Eye (tissue), 1 donor: ENCODE measurements around the gene NEURL4.
A peak's percentile ranks its signal among the peaks of the same experiment; 100 is the strongest.
"Not testable (repeated sequence)": the region's sequence is repeated elsewhere in the genome, so short reads cannot be mapped to it uniquely, and the experiment has no call there.

Experiments
- DNase-seq: peaks from one replicate; pipeline ENCODE4 v3.0.0-alpha.2; 2015

NEURL4 gene

GRCh38 chr17:7346761-7347614, 17.9 kb upstream of the NEURL4 start:
- DNase-seq: no peak

DNA sequence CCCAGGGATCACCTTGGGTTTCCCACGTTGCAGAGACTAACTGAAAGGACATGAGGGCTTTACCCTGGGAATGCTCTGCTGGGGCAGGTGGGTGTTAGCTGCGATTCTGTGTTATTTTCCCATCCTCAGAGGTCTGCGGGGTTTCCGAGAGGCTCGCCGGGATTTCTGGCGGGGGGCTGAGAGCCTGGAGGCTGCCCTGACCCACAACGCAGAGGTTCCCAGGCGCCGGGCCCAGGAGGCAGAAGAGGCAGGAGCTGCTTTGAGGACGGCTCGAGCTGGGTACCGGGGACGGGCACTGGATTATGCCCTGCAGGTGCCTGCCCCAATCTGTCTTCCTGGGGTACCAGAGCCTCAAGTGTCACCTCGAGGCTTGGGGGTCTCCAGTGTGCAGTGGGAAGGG, 14.1 kb upstream of the NEURL4 start:
- no peak for DNase-seq

- DNase-seq: no peak
Measured at GRCh38 chr17:7341842-7342241, 12.7 kb upstream of the NEURL4 start.

DNA sequence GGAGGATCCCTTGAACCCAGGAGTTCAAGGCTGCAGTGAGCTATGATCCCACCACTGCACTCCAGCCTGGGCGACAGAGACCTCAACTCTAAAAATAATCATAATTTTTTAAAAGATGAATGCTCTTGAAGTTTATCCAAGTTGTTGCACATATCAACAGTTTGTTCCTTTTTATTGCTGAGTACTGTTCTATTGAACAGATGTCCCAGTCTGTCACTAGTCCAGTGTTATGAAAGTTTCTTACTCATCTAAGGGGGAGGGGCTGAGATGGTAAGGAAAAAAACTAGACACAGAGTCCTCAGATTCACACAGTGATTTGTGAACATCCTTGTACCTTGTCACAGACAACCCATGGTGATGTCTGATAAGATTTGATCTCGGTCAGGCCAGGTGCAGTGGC, 11.0 kb upstream of the NEURL4 start:
- DNase-seq: no peak

DNA sequence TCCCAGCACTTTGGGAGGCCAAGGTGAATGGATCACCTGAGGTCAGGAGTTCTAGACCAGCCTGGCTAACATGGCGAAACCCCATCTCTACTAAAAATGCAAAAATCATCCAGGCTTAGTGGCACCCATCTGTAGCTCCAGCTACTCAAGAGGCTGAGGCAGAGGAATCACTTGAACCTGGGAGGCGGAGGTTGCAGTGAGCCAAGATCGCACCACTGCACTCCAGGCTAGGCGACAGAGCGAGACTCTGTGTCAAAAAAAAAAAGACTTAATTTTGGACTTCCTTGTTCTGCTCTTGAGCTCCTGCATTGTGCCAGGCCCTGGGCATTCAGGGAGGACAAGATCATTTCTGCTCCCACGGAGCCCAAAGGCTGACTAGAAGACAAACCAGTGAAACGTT, 8.5 kb upstream of the NEURL4 start:
- not testable (repeated sequence) for DNase-seq

DNA sequence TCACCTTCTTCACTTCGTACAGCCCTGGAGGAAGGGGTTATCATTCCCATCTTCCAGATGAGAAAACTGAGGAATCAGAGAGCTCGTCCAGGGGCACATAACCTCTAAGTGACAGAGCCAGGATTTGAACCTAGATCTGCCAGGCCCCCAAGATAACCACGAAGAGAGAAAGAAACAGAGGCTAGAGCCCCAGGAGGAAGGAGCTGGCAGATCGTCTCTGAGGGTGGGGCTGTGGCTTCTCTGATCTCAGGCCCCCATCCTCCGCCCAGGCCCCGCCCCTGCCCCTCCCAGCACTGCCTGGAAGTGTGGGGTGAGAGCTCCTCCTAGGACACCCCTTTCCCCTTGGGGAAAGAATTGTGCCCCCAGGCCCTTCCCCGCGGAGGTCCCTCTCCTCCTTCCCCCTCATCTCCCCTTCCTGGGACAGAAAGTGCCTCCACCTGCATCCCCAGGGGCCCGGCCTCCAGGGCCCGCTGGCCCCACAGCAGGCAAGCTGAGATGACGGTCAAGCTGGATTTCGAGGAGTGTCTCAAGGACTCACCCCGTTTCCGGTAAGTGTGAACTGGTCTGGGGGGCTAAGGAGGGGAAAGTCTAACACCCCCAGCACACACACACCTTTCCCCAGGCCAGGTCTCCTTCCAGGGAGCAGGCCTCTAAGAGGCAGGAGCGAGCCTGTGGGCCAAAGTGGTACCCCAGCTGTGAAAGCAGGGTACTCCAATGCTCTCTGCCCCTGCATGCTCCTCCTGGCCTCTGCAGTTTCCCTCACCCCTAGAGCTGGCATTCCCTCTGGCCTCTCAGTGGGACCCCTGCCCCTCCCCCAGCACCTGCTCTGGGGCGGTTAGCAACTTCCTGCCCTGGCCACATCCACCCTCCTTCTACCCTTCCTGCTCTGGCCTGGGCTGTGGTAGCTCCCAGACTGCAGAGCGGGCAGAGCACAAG, 7.4 kb upstream of the NEURL4 start, which contains the start of gene ACAP1:
Gene ACAP1 (plus strand): TSS at position 290 of the 936 bp plus-strand sequence. CDS start 206 bp downstream, at position 496.
- DNase-seq: no peak

GRCh38 chr17:7335765-7336164, 6.6 kb upstream of the NEURL4 start:
- DNase-seq: not testable (repeated sequence)

- no peak for DNase-seq
Measured at GRCh38 chr17:7334938-7335538, 5.9 kb upstream of the NEURL4 start.

DNA sequence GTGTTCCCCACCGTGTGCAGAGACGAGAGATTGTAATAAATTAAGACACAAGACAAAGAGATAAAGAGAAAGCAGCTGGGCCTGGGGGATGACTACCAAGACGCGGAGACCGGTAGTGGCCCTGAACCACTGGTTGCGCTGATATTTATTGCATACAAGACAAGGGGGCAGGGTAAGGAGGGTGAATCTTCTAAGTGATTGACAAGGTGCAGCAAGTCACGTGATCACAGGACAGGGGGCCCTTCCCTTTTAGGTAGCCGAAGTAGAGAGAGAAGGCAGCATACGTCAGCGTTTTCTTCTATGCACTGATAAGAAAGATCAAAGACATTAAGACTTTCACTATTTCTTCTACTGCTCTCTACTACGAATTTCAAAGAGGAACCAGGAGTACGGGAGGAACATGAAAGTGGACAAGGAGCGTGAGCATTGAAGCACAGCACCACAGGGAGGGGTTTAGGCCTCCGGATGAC, 3.5 kb upstream of the NEURL4 start:
- DNase-seq: not testable (repeated sequence)

DNA sequence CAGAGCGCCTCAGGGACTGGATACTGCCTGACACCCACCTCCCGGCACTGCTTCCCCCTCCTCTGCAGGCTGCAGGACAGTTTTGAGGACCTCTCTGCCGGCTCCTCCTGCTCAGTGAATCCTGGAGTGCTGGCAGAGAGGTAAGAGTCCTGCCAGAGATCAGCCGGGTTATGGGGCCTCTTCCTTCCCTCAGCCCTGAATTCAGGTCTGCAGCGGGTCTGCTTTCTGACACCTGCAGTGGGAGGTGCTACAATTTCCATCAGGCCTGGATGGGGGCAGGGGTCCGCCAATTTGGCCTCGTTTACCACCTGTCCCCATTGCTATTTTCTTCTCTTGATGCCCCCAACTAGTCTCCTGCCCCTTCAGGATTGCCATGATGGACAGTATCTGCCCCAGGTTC, 3.0 kb upstream of the NEURL4 start:
- no peak for DNase-seq

DNA sequence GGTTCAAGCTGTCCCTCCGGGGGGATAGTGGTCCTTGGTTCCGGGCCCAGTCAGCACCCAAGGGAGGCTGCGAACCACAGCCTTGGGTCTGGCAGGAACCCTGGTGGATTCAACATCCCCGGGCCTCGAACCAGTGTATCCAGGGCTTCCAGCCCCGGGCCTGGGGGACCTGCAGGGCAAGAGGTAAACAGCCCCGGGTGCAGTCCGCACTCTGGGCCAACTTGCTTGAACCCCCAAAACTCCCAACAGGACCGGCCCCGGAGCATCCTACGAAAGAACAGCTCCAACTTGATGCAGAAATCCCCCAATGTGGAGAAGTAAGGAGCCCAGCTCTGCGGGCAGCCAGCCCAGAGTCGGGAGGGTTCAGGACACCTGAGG, 1.5 kb upstream of the NEURL4 start:
- no peak for DNase-seq

DNA sequence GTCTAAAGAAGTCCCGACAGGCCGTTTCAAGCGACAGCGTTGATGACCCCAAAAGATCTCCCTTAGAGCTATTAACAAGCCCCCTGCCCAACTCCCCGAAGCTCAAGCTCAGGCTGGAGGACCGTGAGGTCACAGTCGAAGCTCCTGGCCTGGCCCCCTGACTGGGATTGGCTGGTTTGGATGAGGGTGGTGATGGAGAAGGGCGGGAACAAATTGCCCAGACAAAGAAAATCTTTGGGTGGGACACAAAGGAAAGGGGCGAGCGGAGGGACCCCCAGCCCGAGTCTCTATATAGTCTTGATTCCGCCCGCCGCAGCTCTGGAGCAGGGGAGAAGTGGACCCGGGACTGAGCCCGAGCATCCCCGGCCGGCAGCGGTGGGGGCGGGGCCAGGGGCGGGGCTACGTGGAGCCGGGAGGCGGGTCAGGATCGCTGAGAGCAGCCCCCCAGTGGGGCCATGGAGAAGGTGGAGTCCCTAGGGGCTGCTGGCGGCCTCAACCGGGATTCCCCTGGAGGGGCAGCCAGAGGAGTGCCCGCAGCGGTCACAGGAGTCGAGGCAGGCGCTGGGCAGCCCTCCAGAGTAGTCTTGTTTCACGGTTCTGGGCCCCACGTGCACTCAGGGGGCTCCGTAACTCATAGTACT, 982 bp upstream of the NEURL4 start:
- DNase-seq: peak; percentile 97

DNA sequence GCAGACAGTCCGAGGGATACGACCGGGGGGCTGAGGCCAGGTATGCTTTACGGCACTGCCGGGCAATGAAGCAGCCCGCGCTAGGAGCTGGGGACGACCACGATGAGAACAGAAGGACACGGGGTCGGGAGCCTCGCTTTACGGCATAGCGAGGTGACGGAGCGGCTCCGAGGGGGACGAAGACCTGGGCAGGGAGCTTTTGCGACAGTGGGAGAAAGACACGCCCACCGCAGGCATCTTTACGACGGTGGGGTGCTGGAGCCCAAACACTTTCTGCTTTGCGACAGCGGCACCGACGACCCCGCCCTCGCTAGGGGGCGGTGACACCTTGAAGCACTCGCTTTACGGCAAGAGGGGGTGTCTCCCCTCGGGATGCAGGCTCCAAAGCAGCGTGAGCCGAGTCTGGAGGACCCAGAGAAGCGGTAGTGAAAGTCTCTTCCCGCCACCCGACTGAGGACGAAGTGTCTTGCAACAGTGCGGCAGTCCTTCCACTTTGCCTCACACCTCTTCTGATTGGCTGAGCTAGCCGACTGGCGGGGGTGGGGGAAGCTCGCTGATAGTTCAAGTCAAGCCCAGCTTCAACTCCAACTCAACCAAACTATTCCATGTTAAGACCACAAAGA, 350 bp upstream of the NEURL4 start:
- peak; percentile 99 for DNase-seq

DNA sequence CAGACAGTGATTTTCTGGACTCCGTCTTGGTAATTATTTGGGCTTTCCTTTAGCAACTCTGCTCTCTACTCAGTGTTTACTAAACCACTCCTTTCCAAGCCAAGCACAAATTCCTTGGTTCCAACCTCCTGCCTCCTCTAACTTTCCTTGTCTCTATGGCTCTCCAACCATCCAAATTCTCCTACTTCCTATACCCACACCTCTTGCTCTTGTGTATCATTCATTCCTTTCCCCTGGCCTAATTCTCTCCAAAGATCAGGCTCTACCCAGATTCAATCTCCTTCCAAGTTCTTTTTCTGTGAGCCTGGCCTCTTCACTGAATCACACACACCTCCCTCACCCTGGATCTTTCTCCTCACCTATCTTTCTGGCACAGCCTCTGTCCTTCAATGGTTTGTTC, 1.1 kb downstream of the NEURL4 start:
- no peak for DNase-seq

- no peak for DNase-seq
Measured at GRCh38 chr17:7327501-7327900, 1.6 kb downstream of the NEURL4 start.

DNA sequence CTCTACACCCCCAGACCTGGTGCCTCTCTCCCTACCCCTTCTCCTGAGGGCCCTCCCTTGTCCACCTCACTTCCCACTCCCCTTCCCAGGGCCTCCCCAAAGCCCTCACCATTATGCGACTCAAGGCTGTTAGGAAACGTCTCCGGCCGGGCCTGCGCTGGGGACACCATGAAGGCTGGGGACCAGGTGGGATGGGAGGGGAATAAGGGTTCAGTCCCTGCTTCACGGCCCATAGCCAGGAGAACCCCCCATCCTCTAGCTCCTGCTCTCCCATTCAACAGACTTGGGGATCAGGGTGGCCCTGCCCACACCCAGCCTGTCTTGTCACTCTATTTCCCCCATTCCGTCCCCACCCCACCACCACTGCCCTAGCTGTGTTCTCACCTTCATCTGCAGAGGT, 2.1 kb downstream of the NEURL4 start:
- no peak for DNase-seq

- DNase-seq: no peak
Measured at GRCh38 chr17:7326186-7326585, 2.9 kb downstream of the NEURL4 start.

DNA sequence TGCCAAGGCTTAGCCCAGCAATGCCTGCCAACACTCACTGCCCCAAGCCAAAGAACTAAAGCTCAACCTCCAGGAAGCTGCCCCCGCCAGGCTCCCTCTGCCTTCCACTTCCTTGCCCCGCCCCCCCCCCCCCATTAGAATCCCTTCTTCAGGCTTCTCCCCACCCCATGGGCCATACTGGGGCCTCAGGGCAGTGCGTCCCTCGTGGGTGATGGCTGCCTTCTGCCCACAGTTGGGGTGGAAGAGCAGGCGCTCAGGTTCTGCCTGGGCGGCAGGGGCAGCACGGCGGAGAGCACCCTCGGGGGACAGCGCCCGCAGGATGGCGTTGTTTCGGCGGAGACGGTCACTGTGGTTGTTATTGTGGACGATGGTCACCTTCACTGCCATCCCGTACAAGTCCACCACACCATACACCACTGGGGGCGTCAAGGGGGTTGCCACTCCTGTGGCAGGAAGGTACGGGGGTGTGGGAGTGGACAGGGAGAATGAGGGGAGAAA, 4.1 kb downstream of the NEURL4 start:
- no peak for DNase-seq

DNA sequence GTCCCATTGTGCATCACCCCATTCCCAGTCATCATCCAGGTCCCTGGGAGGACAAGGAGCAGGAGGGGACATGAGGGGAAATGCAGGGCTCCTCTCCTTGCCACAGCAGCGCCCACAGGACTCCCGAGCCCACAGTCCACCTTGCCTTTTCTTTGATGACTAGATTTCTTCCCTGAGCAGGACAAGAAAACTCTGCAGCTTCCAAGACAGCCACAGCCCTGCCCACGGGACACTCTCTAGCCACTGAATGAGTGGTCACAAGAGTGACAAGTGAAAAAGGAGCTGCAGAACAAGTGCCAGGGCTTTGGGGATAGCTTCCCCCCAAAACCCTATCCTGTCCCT, 4.7 kb downstream of the NEURL4 start:
- DNase-seq: no peak

DNA sequence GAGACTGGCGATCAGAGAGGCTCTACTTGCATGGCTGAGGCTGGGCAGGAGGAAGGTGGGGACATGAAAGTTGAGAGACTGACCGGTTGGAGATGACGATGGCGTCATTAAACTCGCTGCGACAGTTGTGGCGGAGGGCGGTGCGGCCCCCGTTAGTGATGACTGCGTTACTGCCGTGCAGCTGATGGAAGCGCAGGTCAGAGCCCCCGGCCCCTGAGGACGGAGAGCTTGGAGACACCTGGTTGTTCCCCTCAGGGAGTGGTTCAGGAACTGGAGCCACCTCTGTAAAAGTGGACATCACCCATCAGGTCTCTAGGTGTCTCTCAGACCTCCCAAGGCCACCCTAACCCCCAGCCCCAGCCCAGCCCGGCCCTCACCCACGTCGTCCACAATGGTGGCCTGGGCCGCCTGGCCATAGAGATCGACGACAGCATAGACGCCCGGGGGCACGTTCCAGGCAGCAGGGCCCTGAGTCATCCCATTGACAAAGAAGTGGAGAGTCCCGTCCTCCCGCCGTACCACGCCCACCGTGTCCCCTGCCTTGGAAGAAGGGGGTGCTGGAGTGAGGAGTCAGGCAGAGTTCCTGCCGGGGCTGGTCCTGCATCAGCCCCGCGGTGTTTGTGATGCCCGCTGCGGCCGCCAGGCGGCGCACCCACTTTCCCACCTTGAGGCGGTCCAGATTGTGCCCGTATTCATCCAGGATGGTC, 5.3 kb downstream of the NEURL4 start:
- DNase-seq: peak; percentile 63

DNA sequence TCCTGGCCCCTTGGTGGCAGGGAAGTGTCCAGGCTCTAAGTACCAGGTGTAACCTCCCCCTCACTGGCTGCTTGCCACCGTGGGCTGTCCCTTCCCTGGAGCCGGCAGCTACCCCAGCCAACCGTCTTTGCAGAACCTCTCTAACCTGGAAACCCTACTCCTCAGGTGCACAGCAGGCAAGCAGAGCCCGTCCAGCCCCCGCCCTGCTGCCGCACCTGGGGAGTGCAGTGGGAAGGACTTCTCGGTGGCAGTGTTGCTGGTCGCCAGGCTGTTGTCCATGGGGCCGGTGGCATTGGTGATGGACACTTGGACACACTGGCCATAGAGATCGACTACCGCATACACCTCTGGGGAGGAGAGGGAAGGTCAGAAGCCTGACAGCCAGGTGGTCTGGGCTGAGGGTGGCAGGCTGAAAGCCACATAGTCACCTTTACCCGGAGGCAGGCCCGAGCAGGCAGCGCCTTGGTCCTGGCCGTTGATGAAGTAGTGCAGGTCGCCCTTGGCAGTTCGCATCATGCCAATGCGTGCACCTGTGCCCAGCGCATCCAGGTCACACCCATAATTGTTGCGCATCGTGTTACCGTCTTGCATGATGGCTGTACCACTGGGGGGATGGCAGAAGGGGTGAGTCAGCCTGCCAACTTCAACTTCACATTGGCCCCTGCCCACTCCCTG, 6.5 kb downstream of the NEURL4 start:
- DNase-seq: no peak
